Activated T-cell treated with anti-CD3 and anti-CD28 coated beads, Interleukin-2, amount 50 U/mL, for 72 hours (primary cell): Measurements from ENCODE around the gene LMO1. TPM values are rescaled to one million over a fixed set of nuclear protein-coding genes. Genes with fewer than 3 reads are reported as not detected.

Source experiments
- ATAC-seq, 2 donors: fragments of 150-1000 bp; cut with Tn5 transposase; replicated peaks in 1 of 2; 2 replicates each; pipeline ENCODE4 v1.10.0; 2021; ENCODE audit warnings: moderate library complexity in 2 of 2, mild to moderate bottlenecking in 1 of 2
- DNase-seq, 2 donors: peaks; one replicate each; pipeline ENCODE4 v3.0.0; 2021 to 2022; ENCODE audit warnings: mixed read lengths in 1 of 2
- H3K27ac Mint-ChIP-seq: one replicate; pipeline ENCODE4 v1.8.0; 2022; ENCODE audit warnings: mild to moderate bottlenecking, moderate library complexity, mixed read lengths
- H3K27me3 Mint-ChIP-seq: one replicate; pipeline ENCODE4 v1.8.0; 2022; ENCODE audit warnings: low read depth, mixed read lengths
- H3K36me3 Mint-ChIP-seq, 2 donors: one replicate each; pipeline ENCODE4 v1.8.0; 2022; ENCODE audit warnings: mixed read lengths in 2 of 2, mild to moderate bottlenecking in 1 of 2; ENCODE audit not compliant: insufficient read depth in 2 of 2
- H3K4me1 Mint-ChIP-seq: one replicate; pipeline ENCODE4 v1.8.0; 2022; ENCODE audit warnings: low read depth, mixed read lengths
- H3K4me3 Mint-ChIP-seq, 2 donors: one replicate each; pipeline ENCODE4 v1.8.0; 2022; ENCODE audit warnings: mild to moderate bottlenecking in 2 of 2, mixed read lengths in 2 of 2, moderate library complexity in 2 of 2
- H3K9me3 Mint-ChIP-seq, 2 donors: one replicate each; pipeline ENCODE4 v1.8.0; 2022; ENCODE audit warnings: mixed read lengths in 2 of 2
- total RNA-seq, 2 donors: library from RNA; stranded (reverse); gene quantifications; one replicate each; pipeline ENCODE4 v1.2.3, GENCODE V29; 2022

The LMO1 gene
- total RNA-seq, 2 donors from 2014 or later = 0.32 TPM; not detected in 1

DNA sequence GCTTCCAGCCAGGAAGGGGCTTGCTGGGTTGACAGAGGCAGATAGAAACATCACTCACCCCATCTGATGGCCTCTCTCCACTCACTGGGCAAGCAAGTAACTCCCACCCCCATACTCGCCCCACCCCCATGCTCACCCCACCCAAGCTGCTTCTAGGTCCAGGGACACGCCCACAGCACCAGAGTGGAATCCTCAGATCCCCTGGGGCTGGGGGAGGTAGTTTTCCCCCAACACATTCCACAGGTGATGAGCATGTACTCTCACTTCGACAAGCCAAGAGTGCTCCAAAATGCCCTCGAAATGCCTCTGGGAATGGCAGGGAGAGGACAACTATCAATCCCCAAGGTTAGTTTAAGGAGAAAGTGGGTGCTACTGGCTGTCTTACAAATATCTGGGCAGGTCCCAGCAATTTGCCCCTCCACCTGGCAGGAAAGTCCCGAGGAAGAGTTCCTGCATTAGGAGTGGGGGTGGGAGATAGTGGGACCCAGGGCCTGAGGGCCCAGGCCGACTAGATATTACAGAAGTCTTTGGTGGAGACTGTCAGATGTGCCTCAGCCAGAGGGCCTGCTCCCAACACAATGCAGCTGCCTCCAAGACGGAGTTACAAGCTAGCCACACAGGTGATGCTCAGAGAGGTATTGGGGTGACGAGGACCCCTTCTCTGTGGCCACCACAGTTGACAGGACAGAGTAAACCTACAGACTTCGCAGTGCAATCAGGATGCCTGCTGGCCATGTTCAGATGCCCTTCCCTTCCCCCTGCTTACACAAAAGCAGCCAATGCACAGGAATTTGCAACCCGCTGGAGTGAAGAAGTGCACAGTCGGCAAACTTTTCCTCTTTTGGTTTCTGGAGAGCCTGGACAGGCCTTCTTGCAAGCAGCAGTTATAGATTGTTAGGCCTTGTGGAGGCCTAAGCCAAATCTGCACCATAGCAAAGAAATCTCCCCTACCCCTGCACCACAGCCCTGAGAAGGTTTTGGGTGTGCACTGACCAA lies 2.9 kb upstream of the LMO1 start:
- Mint-ChIP-seq H3K4me1 (peaks cover 11% of the 10 kb centered on the region), H3K4me3 (no peak overlapping the region), H3K36me3 (no peaks in the 10 kb centered on the region), H3K27me3 (peaks cover 74% of the 10 kb centered on the region), H3K27ac (no peak overlapping the region), H3K9me3 (no peaks in the 10 kb centered on the region)
- DNase-seq = no peak
- ATAC-seq = no peak

DNA sequence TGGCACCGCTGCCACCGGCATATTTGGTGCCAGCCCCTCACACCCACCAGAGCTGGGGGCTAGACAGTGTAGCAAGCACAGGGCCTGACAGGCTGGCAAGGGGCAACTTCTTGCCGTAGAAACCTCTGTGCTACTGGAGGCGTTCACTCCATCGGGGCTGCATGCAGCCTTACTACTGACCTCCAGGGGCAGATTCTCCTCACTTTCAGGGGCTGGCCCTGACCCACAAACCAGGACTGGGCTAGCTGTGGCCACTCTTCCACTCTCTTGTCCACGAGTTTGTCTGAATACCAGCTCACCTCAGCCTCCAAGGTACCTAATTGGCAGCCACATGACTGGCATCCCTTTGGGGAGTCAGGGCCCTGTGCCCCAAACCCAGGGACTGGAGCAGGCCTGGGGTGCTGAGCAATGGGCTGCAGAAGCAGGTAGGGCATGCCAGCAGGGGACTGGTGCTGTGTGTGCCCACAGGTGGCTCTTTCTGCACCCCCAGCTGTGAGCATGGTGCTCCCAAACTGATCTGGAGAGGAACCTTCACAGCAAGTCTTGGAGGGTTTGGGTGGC lies 2.1 kb upstream of the LMO1 start:
- Mint-ChIP-seq H3K27ac (no peak overlapping the region), H3K36me3 (no peaks in the 10 kb centered on the region), H3K4me1 (peaks cover 11% of the 10 kb centered on the region), H3K9me3 (no peaks in the 10 kb centered on the region), H3K4me3 (no peak overlapping the region), H3K27me3 (peaks cover 71% of the 10 kb centered on the region)
- ATAC-seq (no peak), DNase-seq (no peak)

DNA sequence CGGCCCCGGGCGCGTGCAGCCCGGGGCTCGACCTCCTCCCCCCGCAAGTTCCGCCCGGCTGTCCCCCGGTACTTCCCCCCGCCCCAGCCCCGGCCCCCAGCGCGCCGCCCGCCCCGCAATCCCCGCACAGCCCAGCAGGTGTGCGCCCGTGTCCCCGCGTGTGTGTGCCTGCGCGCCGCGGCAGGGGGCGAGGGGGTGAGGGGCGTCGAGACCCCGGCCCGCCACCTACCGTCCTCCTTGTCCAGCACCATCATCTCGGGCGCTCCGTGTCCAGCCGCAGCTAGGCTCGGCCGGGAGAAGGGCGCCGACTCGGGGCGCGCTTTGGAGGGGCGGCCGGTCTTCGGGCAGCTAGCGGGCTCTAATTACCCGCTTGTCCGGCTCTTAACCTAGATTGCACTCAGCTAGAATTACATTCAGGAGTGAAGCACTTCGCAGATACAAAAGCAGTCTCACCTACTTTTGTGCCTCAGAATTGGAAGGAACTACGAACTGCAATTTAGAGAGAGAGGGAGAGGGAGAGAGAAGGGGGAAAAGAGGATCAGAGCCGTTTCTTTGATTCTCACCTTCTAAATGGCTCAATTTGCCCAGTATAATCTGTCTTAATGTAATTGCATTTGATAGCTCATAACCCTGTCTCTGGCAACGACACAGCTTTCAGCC lies 439 bp downstream of the LMO1 start:
- Mint-ChIP-seq H3K4me3 (peak overlapping the region; percentile 75 to 77), H3K9me3 (no peaks in the 10 kb centered on the region), H3K4me1 (peaks cover 11% of the 10 kb centered on the region), H3K36me3 (no peaks in the 10 kb centered on the region), H3K27ac (no peak overlapping the region), H3K27me3 (peaks cover 66% of the 10 kb centered on the region)
- ATAC-seq (peak; percentile 34 to 43), DNase-seq (no peak)

DNA sequence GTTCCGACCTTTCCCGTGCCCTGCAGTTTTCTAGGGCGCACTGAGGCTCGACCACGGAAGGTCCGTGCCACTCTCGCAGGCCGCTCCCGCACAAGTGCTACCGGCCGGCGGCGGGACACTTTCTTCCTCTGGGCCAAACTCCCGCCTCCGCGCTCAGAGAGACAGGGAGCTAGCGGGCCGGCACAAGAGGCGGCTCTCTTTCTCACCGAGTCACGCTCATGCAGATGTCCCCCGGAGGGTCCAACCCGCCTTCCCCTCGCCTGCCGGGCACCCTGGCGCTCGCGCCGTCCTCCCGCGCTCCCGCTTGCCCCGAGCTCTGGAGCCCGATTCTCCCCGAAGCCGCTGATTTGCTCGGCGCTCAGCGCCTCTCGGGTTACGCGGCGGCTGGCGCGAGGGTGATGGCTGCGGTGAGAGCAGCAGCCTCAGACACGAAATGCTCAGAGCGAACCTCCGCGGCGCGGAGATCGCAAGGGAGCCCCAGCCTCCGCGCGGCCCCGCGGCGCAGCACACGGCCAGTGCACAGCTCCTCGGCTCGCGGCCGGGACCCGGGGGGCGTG lies 1.0 kb downstream of the LMO1 start:
- DNase-seq (peak; percentile 33 to 46), ATAC-seq (peak; percentile 54 to 64)
- Mint-ChIP-seq H3K4me1 (peaks cover 11% of the 10 kb centered on the region), H3K9me3 (no peaks in the 10 kb centered on the region), H3K36me3 (no peaks in the 10 kb centered on the region), H3K27ac (no peak overlapping the region), H3K27me3 (peaks cover 66% of the 10 kb centered on the region), H3K4me3 (peak overlapping the region; percentile 61 to 67)

DNA sequence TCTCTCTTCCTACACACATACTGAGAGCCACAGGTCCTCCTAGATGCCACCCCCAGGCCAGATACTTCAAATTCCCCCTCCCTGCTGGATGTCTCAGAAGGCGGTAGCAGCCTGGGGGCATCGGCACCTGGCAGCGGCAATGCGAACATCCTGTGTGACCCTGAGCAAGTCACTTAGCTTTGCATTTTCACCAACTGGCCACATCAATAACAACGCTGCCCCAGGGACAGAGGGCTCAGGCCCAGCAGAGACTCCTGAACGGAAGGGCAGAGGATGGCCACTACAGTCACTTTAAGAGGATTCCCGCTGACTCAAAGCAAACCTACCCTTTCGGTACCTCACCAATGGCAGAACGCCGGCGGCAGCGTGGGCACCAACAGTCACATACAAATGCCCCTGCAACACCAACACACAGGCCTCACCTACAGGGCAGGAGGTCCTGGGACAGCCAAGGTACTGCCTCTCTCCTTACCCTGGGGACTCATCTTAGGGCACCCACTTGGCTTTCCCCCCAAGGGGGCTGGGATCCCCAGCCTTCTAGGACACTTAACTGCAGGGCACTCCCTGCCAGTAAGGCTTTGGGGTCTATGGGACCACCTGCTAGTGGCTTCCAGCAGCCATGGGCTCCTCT lies 1.6 kb downstream of the LMO1 start:
- peaks cover 60% of the 10 kb centered on the region for H3K27me3 Mint-ChIP-seq
- ATAC-seq = no peak
- H3K4me3 Mint-ChIP-seq = peak overlapping the region in 1 of 2 donors; percentile 67
- no peaks in the 10 kb centered on the region for H3K9me3 Mint-ChIP-seq
- H3K4me1 Mint-ChIP-seq = peaks cover 11% of the 10 kb centered on the region
- no peak overlapping the region for H3K27ac Mint-ChIP-seq
- no peaks in the 10 kb centered on the region for H3K36me3 Mint-ChIP-seq
- no peak for DNase-seq

DNA sequence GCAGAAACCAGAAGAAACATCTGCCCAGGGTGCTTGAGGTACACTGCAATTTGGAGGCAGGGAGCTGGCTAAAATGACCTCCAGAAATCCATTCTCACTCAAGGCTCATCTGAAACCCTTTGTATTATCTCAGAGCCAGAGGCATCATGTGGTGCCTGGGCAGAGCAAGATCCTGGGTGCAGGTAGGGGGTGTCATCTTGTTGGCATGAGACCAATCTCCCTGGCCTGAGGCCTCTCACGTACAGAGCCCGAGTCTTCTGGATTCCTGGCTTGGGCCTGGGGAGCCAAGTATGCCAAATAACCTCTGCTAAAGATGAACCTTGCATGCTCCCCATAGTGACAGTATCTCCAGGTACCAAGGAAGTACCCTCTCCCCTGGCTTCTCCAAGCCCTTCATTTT lies 2.4 kb downstream of the LMO1 start:
- Mint-ChIP-seq H3K4me3 (no peak overlapping the region), H3K36me3 (no peaks in the 10 kb centered on the region), H3K27ac (no peak overlapping the region), H3K4me1 (peaks cover 11% of the 10 kb centered on the region), H3K9me3 (no peaks in the 10 kb centered on the region), H3K27me3 (peaks cover 53% of the 10 kb centered on the region)
- no peak for DNase-seq
- ATAC-seq = no peak

DNA sequence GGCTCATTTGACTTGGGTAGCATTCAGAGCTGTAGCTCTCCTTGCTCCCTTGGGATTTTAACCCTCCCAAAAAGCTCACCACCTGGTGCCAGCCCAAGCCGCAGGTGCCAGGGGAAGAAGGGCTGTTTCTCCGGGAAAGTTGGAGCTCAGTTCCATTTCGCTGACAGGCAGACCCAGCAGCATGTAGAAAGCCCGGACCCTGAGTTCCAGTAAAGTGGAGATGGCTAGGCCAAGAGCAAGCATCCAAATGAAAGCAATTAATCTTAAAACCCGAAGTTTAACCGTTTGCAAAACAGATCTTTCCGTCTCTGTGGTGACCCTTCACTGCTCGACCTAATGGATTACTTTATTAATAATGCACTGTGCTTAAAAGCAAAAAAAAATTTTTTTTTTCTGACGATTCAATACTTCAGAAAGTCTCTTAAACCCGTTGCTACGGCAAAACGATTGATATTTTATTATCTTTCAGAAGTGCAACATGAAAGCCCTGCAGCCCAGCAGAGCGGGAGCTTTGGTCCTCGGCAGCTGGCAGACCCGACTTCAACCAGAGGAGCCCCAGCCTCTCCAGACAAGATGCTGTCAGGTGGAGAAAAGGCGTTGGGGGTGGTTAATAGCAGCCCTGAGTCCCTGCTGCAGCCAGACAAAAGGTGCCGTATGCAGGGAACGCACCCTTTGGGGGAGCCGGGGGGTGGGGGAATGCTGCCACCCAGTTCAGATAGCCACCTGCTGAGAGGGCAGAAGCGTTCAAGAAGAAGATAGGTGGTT lies 3.3 kb downstream of the LMO1 start:
- Mint-ChIP-seq H3K4me3 (no peak overlapping the region), H3K27me3 (peaks cover 52% of the 10 kb centered on the region), H3K36me3 (no peaks in the 10 kb centered on the region), H3K9me3 (no peaks in the 10 kb centered on the region), H3K4me1 (peaks cover 11% of the 10 kb centered on the region), H3K27ac (no peak overlapping the region)
- ATAC-seq (no peak), DNase-seq (no peak)

DNA sequence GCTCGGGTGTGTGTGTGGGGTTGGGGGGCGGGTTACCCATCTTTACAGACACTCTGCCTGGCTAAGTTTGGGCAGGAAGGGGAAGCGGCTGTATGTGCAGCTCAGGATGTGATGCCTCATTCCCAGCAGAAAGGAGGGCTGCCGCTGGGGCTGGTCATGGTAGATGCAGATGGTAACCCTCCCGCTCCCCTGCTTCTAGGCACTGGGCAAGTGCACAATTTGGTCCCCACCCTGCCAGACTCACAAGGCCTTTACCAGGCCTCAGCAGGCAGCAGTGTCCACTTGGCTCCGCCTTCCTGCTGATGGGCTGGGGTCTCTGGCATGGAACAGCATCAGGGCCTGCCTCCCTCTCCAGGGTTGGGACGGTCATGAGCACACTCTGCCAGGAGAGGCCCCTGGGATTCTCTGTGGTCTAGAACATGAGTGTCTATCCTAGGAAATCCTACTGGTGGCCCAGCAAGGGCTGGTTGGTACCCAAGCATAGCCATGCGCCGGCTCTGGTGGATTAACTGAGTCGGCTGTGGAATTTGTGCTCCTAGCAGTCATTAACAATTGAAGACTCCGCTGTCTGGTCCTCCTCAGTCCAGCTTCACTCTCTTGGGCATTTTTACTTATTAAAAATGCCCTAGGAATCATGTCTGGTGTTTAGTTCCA lies 4.2 kb downstream of the LMO1 start:
- no peak overlapping the region for H3K4me3 Mint-ChIP-seq
- H3K4me1 Mint-ChIP-seq = peaks cover 11% of the 10 kb centered on the region
- no peaks in the 10 kb centered on the region for H3K9me3 Mint-ChIP-seq
- no peaks in the 10 kb centered on the region for H3K36me3 Mint-ChIP-seq
- no peak for ATAC-seq
- H3K27me3 Mint-ChIP-seq = peaks cover 42% of the 10 kb centered on the region
- H3K27ac Mint-ChIP-seq = no peak overlapping the region
- no peak for DNase-seq

DNA sequence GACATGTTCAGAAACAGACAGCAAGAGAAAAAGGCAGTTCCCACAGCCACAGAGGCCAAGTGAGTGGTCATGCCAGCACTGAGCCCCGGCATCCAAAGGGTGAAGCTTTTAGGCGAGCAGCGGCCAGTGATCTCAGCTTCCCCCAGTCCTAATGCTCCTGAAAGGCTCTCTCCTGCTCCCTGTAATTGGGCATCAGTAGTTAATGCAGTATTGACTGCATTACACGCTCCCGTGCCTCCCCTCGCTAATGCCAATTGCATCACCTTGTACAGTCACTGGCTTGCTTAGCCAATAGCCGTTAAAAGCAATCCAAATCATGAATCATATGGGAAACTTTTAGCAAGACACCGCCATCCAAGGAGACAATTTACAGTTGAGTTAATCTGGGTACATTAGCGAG lies 4.9 kb downstream of the LMO1 start:
- ATAC-seq = no peak
- H3K4me1 Mint-ChIP-seq = peaks cover 6% of the 10 kb centered on the region
- H3K27ac Mint-ChIP-seq = no peak overlapping the region
- H3K36me3 Mint-ChIP-seq = no peaks in the 10 kb centered on the region
- DNase-seq = no peak
- H3K4me3 Mint-ChIP-seq = no peak overlapping the region
- H3K27me3 Mint-ChIP-seq = peaks cover 36% of the 10 kb centered on the region
- H3K9me3 Mint-ChIP-seq = no peaks in the 10 kb centered on the region

DNA sequence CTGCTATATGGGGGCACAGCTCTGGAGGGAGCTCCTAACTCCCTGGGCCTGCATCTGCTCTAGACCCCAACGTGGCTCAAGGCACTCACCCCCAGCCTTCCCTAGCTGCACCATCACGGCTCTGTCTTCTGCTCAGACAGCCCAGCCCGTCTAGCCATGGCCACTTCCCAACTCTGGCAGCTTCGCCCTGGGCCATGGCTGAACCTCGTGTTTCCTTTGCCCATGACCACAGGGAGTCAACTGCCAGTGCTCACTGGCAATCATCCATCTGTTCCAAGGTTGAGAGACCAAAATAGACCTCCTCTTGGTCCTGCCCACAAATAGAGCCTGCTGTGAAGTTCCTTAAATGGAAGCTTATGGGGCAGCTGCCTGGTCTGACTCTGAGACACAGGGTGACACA lies 5.4 kb downstream of the LMO1 start:
- no peak for ATAC-seq
- Mint-ChIP-seq H3K27me3 (peaks cover 31% of the 10 kb centered on the region), H3K9me3 (no peaks in the 10 kb centered on the region), H3K4me1 (peaks cover under 1% of the 10 kb centered on the region), H3K27ac (no peak overlapping the region), H3K4me3 (no peak overlapping the region), H3K36me3 (no peaks in the 10 kb centered on the region)
- no peak for DNase-seq

DNA sequence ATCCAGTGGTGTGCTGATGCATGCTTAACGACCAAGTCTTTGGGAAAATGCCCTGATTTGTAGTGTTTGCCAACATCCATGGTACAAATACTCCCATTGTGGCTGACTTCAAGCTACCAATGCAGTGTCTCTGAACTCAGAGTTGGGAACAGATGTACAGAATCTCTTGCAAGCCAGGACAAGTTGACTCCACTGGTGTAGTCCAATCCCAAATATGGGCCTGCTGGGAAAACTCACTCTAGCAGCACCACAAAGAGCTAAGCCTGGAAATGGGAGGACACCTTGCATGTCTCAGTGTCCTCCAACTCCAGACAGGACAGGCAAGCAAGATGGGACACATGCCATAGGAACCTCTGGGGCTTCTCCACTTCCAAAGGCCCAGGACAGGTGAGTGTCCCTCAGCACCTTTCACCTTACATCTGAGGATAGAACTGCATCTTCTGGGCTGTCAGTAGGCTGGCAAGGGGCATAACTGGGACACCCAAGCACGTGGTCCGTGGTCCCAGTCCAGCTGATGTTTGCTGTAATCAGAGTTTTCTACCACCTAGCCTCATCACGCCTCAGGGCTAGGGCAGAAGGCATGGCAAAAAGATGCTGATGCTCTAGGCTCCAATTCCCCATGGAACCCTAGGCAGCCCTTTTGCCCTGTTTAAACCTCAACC lies 6.5 kb downstream of the LMO1 start:
- no peaks in the 10 kb centered on the region for H3K36me3 Mint-ChIP-seq
- H3K9me3 Mint-ChIP-seq = no peaks in the 10 kb centered on the region
- peaks cover 24% of the 10 kb centered on the region for H3K27me3 Mint-ChIP-seq
- H3K27ac Mint-ChIP-seq = no peak overlapping the region
- H3K4me3 Mint-ChIP-seq = no peak overlapping the region
- ATAC-seq = no peak
- H3K4me1 Mint-ChIP-seq = no peaks in the 10 kb centered on the region
- no peak for DNase-seq
